Spinal cord (tissue), 10 donors: ENCODE measurements around the gene COL23A1. TPM values are rescaled to one million over a fixed set of nuclear protein-coding genes. Genes with fewer than 3 reads are reported as not detected.

Experiments used
- DNase-seq, 6 donors: peaks; one replicate each; pipeline versions ENCODE4 v3.0.0 to v3.0.0-alpha.2; 2013 to 2015; ENCODE audit warnings: low spot score in 6 of 6, low read depth in 4 of 6
- H3K27ac ChIP-seq: one replicate; pipeline ENCODE4 v1.5.1; 2013; ENCODE audit warnings: low read depth, low read length, control low read depth
- H3K27me3 ChIP-seq: one replicate; pipeline ENCODE4 v1.6.1; 2013; ENCODE audit warnings: low read length; ENCODE audit not compliant: control insufficient read depth, insufficient read depth
- H3K36me3 ChIP-seq: one replicate; pipeline ENCODE4 v1.6.1; 2013; ENCODE audit warnings: low read length; ENCODE audit not compliant: control insufficient read depth, insufficient read depth
- H3K4me1 ChIP-seq: one replicate; pipeline ENCODE4 v1.6.1; 2013; ENCODE audit warnings: low read length; ENCODE audit not compliant: control insufficient read depth, insufficient read depth
- H3K4me3 ChIP-seq: one replicate; pipeline ENCODE4 v1.5.1; 2013; ENCODE audit warnings: low read depth, low read length, control low read depth
- H3K9me3 ChIP-seq: one replicate; pipeline ENCODE4 v1.6.1; 2013; ENCODE audit warnings: low read length; ENCODE audit not compliant: control insufficient read depth, insufficient read depth
- WGBS: methylation state at CpG from one replicate; pipeline ENCODE4 v1.1.5; 2013; ENCODE audit warnings: missing lambda C conversion rate; ENCODE audit not compliant: insufficient coverage; 5-methylcytosine and 5-hydroxymethylcytosine counted together
- polyA plus RNA-seq, 2 donors: library from polyadenylated mRNA; unstranded; fragments of 120-200 nt; gene quantifications; one replicate each; pipeline ENCODE4 v1.2.1, GENCODE V29; 2013; ENCODE audit not compliant: insufficient read length in 2 of 2
- total RNA-seq, 2 donors: library from RNA; depleted of rRNA in 1 of 2; stranded (reverse); fragments of 120-200 nt in 1 of 2; fragments of >200 nt in 1 of 2; gene quantifications; one replicate each; pipeline versions ENCODE4 v1.2.3 to v1.2.4, GENCODE V29; 2013 to 2014
- donor health status: healthy.

Gene COL23A1
- total and polyA plus RNA-seq, 4 donors: 2.8 to 9.7 (median 8.0) TPM

DNA sequence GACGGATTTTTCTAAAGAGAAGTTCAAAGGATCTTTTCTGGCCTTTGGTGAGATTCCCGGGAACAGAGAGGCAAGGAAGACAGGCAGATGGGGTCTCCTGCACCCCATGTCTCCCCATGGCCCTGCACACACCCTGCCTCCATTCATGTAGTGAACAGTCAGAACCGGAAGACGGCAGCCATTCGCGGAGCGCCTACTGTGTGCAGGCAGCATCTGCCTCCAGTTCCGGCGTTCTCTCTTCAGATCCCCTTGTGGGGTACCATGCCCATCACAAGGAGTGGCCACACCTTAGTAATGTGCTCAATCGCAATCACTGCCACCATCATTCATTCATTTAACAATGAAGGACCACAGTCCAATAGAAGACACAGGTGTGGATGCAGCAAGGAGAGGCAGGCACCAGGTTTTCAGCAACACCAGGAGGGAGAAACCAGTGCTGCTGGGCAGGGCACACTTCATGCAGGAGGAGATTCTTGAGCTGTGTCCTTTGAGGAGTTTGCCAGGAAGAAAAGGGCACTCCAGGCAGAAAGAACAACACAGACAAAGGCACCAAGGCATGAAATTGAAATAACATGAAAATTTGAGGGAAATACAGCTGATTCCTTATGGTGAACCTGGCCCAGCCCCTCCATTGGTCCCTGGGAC, 186.1 kb downstream of the COL23A1 start:
- no peak for DNase-seq
- no peaks in the 10 kb centered on the region for H3K27me3 ChIP-seq
- no peaks in the 10 kb centered on the region for H3K36me3 ChIP-seq
- H3K27ac ChIP-seq: no peak overlapping the region
- no peak overlapping the region for H3K4me3 ChIP-seq
- H3K9me3 ChIP-seq: peaks cover 5% of the 10 kb centered on the region
- peaks cover 2% of the 10 kb centered on the region for H3K4me1 ChIP-seq
- WGBS: 94% methylated on average over 9 of the region's 10 CpGs

DNA sequence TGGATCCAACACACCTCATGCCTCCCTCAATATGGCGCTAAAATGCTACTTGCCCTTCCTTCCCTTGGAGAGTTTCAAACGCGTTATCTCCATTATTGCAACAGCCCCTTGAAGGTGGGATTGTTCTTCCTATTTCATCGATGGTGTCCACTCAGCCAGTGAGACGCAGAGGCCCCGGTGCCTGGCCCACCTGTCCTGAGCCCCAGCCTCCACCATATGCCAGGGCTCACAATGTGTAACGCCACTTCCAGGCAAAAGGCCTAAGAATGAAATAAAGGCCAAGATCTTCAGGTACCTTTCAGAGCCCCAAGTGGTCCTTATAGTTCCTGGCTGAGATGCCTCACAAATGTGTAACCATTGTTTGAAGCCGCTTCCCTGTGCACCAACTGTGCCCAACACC, 186.8 kb downstream of the COL23A1 start:
- H3K27ac ChIP-seq: no peak overlapping the region
- H3K9me3 ChIP-seq: peaks cover 4% of the 10 kb centered on the region
- H3K36me3 ChIP-seq: no peaks in the 10 kb centered on the region
- DNase-seq: no peak
- peaks cover 6% of the 10 kb centered on the region for H3K4me1 ChIP-seq
- 95% methylated on average over 7 of the region's 8 CpGs for WGBS
- H3K27me3 ChIP-seq: no peaks in the 10 kb centered on the region
- H3K4me3 ChIP-seq: no peak overlapping the region

GRCh38 chr5:178399701-178400095, 190.5 kb downstream of the COL23A1 start:
- H3K4me1 ChIP-seq: peaks cover 14% of the 10 kb centered on the region
- DNase-seq: no peak

GRCh38 chr5:178398901-178399700, 191.1 kb downstream of the COL23A1 start:
- no peak for DNase-seq
- WGBS: 70% methylated on average over 11 of the region's 15 CpGs
- Histone ChIP-seq H3K27ac (peak overlapping the region; percentile 40), H3K4me3 (no peak overlapping the region), H3K27me3 (no peaks in the 10 kb centered on the region), H3K4me1 (peaks cover 14% of the 10 kb centered on the region), H3K36me3 (no peaks in the 10 kb centered on the region), H3K9me3 (no peaks in the 10 kb centered on the region)

More at GRCh38 chr5:178399701-178400095, 190.5 kb downstream of the COL23A1 start:
- no peaks in the 10 kb centered on the region for H3K27me3 ChIP-seq
- H3K9me3 ChIP-seq: no peaks in the 10 kb centered on the region
- no peak overlapping the region for H3K4me3 ChIP-seq
- WGBS: 71% methylated on average over 5 of the region's 12 CpGs
- H3K27ac ChIP-seq: no peak overlapping the region
- H3K36me3 ChIP-seq: no peaks in the 10 kb centered on the region

DNA sequence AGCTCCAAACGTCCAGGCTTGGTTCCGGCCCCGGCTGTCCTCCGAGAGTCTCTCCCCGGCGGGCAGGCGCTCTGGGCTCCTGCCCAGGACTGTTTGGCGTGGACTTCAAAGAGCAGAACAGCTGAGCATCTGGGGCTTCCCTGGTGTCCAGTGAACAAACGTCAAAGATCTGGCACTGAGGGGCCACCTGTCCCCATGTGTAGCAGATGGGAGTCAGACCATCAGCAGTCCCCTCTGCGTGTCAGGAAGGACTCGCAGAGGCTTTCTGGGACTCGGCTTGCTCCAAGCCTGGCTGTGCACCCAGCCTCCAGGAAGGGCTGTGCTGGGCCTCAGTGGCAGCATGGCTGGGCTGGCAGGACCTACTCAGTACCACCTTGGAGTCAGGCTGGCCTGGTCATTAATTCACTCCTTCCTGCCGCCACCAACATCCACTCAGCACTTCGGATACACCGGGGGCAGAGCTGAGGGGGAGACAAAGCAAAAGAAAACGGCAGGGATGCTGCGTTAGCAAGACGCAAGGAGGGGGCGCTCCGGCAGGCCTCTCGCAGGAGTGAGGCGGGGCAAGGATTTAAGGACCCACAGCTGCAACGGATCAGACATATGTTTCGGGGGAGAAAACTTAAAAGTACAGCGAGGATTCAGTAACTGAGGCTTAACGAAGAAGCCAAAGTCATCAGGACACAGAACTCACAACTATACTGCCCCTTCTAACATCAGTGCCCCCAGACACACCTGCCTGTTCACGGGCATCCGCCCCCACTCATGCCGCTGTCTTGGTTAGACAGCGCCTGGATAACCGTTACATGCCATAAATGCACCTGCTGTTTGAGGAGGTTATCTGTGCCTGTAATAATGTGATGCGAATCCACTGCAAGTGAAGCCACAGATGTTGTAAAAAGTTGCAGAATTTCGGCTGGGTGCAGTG, 193.1 kb downstream of the COL23A1 start:
- Histone ChIP-seq H3K27ac (no peak overlapping the region), H3K4me1 (peaks cover 14% of the 10 kb centered on the region), H3K36me3 (no peaks in the 10 kb centered on the region), H3K27me3 (no peaks in the 10 kb centered on the region), H3K4me3 (no peak overlapping the region), H3K9me3 (no peaks in the 10 kb centered on the region)
- WGBS: 51% methylated on average over 28 of the region's 33 CpGs
- DNase-seq: peak in 1 of 6 donors; percentile 49

DNA sequence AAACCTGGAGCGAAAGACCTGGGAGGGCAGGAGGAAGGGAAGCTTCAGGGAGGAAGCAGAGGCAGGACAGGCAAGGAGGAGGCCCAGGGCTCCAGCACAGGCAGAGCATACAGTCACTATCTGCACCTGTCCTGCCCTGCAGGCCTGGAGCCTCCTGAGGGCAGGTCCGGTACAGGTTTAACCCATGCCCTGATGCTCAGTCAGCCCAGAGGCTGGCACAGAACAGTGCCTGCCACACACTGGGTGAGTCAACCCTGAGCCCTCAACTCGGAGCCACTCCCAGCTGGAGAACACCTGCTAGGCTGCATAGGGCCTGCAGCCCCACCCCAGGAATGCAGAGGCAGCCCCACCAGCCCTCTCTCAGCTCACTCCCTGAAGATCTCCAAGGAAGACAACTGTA, 196.1 kb downstream of the COL23A1 start:
- Histone ChIP-seq H3K27me3 (no peaks in the 10 kb centered on the region), H3K4me1 (peaks cover 17% of the 10 kb centered on the region), H3K27ac (no peak overlapping the region), H3K9me3 (no peaks in the 10 kb centered on the region), H3K36me3 (no peaks in the 10 kb centered on the region), H3K4me3 (no peak overlapping the region)
- WGBS: 96% methylated on average over 3 of the region's 3 CpGs
- DNase-seq: no peak

GRCh38 chr5:178392931-178393394, 197.2 kb downstream of the COL23A1 start:
- Histone ChIP-seq H3K27ac (no peak overlapping the region), H3K27me3 (no peaks in the 10 kb centered on the region), H3K4me1 (peaks cover 12% of the 10 kb centered on the region), H3K9me3 (no peaks in the 10 kb centered on the region), H3K4me3 (no peak overlapping the region), H3K36me3 (no peaks in the 10 kb centered on the region)
- no peak for DNase-seq
- WGBS: 65% methylated on average over 11 of the region's 11 CpGs

DNA sequence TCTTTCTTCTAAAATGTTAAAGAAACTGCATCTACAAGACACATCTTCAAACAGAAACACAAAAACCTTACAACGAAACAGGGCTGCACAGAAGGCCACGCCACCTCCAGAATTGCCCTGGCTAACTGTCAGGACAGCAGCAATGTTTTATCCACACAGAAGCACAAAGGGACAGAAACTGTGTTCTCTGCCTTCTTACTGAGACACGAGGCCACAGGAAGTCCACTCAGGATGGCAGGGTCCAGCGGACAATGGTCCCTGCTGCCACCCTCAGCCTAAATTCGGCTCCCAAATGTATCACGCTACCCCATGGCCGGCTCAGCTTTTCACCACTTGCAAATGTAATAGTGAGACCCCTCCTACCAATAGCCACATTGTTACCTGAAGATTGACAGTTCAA, 197.8 kb downstream of the COL23A1 start:
- no peaks in the 10 kb centered on the region for H3K9me3 ChIP-seq
- no peaks in the 10 kb centered on the region for H3K27me3 ChIP-seq
- DNase-seq: no peak
- no peak overlapping the region for H3K4me3 ChIP-seq
- no peaks in the 10 kb centered on the region for H3K36me3 ChIP-seq
- 84% methylated on average over 7 of the region's 7 CpGs for WGBS
- peaks cover 12% of the 10 kb centered on the region for H3K4me1 ChIP-seq
- H3K27ac ChIP-seq: no peak overlapping the region

DNA sequence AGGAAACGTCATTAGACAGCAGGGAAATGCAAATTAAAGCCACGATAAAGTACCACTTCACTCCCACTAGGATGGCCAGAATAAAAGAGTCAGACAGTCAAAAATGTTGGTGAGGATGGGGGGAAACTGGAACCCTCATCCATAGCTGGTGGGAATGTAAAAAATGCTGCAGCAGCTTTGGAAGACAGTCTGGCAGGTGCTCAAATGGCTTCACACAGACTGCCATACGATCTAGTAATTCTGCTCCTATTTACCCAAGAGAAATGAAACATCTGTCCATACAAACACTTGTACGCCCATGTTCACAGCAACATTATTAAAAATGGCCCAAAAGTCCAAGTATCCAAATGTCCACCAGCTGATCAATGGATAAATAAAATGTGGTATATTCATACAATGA, 198.7 kb downstream of the COL23A1 start:
- no peak overlapping the region for H3K27ac ChIP-seq
- peaks cover 15% of the 10 kb centered on the region for H3K4me1 ChIP-seq
- H3K4me3 ChIP-seq: no peak overlapping the region
- no peaks in the 10 kb centered on the region for H3K36me3 ChIP-seq
- no peaks in the 10 kb centered on the region for H3K27me3 ChIP-seq
- H3K9me3 ChIP-seq: no peaks in the 10 kb centered on the region
- WGBS: 11% methylated on average over 1 of the region's 4 CpGs
- DNase-seq: peak in 1 of 6 donors; percentile 70
